Measurements from ENCODE around the gene MED23.

- no peak for TF ChIP-seq CTCF (IDR thresholded peaks at IDR 0.05)
- TF ChIP-seq POLR2A (IDR thresholded peaks at IDR 0.05), result no peak
These were observed 79.6 kb downstream of the MED23 start for GRCh38 chr6:131548441-131548840.
